HCT116 (cell line): ENCODE results near the gene SEC31B. TPM values are rescaled to one million over a fixed set of nuclear protein-coding genes. Genes with fewer than 3 reads are reported as not detected.

Experiments
- ATAC-seq: fragments of 200-7000 bp; cut with Tn5 transposase; 2 replicates; pipeline ENCODE4 v1.9.1; 2020; ENCODE audit warnings: mild to moderate bottlenecking, moderate library complexity
- BruUV-seq: library from RNA; stranded (reverse); fragments of 400-500 nt; replicated peaks from 2 replicates; lab custom pipeline; 2021; lab: Mats Ljungman, UMichigan
- CTCF ChIA-PET: fragments of 300-600 bp; sonication (Branson Sonifier 250); formaldehyde crosslinking; loops from one replicate; lab custom pipeline; 2021; ENCODE audit warnings: antibody characterized with exemption; lab: Charles Lee
- POLR2A ChIA-PET: fragments of 300-600, 350-600 bp; sonication (Branson Sonifier 250); formaldehyde crosslinking; loops from one replicate; lab custom pipeline; 2021; ENCODE audit warnings: antibody characterized with exemption; lab: Charles Lee
- RAD21 ChIA-PET, 2 experiments: fragments of 300-600 bp; sonication (Branson Sonifier 250); formaldehyde crosslinking; loops; one replicate each; lab custom pipeline; 2023; ENCODE audit warnings: low total read pairs in 2 of 2; ENCODE audit not compliant: uncharacterized antibody in 2 of 2, unreplicated experiment in 2 of 2, low non-redundant PET in 1 of 2; lab: Charles Lee
- DNase-seq: peaks from one replicate; pipeline ENCODE4 v3.0.0-alpha.2; 2010; ENCODE audit warnings: low read depth, low spot score
- H2AFZ ChIP-seq: fragments of 200-600 bp; shearing (Covaris generic), sonication (generic); 2 replicates; pipeline ENCODE4 v1.6.1; 2017; ENCODE audit warnings: low read depth, mixed run types, mixed read lengths, antibody characterized with exemption, low read length; ENCODE audit not compliant: poor library complexity, severe bottlenecking
- H3K27ac ChIP-seq: 2 replicates; pipeline ENCODE4 v1.5.1; 2012; ENCODE audit warnings: low read depth, low read length
- H3K27me3 ChIP-seq: fragments of 200-600 bp; sonication (generic); 2 replicates; pipeline ENCODE4 v1.6.1; 2016; ENCODE audit warnings: mixed run types, low read length, mixed read lengths; ENCODE audit not compliant: insufficient read depth
- H3K36me3 ChIP-seq, 2 experiments: fragments of 200-500 bp in 1 of 2; fragments of 200-600 bp in 1 of 2; sonication (Bioruptor generic) in 1 of 2; sonication (generic) in 1 of 2; 2 replicates each; pipeline versions ENCODE4 v1.5.1 to v1.6.1; 2014 to 2016; ENCODE audit warnings: low read length in 2 of 2, inconsistent platforms in 1 of 2, mixed read lengths in 1 of 2, mixed run types in 1 of 2; ENCODE audit not compliant: insufficient read depth in 2 of 2, control insufficient read depth in 1 of 2
- H3K4me1 ChIP-seq, 2 experiments: fragments of 200-600 bp in 1 of 2; sonication (generic) in 1 of 2; 2 replicates each; pipeline versions ENCODE4 v1.5.1 to v1.6.1; 2012 to 2017; ENCODE audit warnings: low read length in 2 of 2, inconsistent platforms in 1 of 2, mild to moderate bottlenecking in 1 of 2, mixed read lengths in 1 of 2, mixed run types in 1 of 2, moderate library complexity in 1 of 2; ENCODE audit not compliant: insufficient read depth in 2 of 2, control insufficient read depth in 1 of 2
- H3K4me2 ChIP-seq: fragments of 200-600 bp; sonication (generic); 2 replicates; pipeline ENCODE4 v1.6.1; 2017; ENCODE audit warnings: mixed run types, low read length, mixed read lengths
- H3K4me3 ChIP-seq, 2 experiments: fragments of 200-600 bp in 1 of 2; sonication (generic) in 1 of 2; replicated peaks in 1 of 2; 2 replicates each; pipeline ENCODE4 v1.5.1; 2011 to 2016; ENCODE audit warnings: low read length in 2 of 2, control low read depth in 1 of 2, low read depth in 1 of 2, mild to moderate bottlenecking in 1 of 2, mixed read lengths in 1 of 2, mixed run types in 1 of 2
- H3K79me2 ChIP-seq: fragments of 200-600 bp; sonication (generic); 2 replicates; pipeline ENCODE4 v1.6.1; 2017; ENCODE audit warnings: mild to moderate bottlenecking, mixed run types, low read length, moderate library complexity, mixed read lengths; ENCODE audit not compliant: insufficient read depth
- H3K9ac ChIP-seq: fragments of 200-600 bp; sonication (generic); 2 replicates; pipeline ENCODE4 v1.6.1; 2016; ENCODE audit warnings: low read length, mixed read lengths
- H3K9me2 ChIP-seq: fragments of 200-600 bp; sonication (generic), shearing (Covaris generic); 2 replicates; pipeline ENCODE4 v1.6.1; 2017; ENCODE audit warnings: mixed run types, mild to moderate bottlenecking, moderate library complexity; ENCODE audit not compliant: insufficient read depth
- H3K9me3 ChIP-seq, 2 experiments: fragments of 200-500 bp in 1 of 2; fragments of 200-600 bp in 1 of 2; sonication (Bioruptor generic) in 1 of 2; sonication (generic) in 1 of 2; 2 replicates each; pipeline ENCODE4 v1.6.1; 2014 to 2017; ENCODE audit warnings: low read length in 2 of 2, mixed read lengths in 2 of 2, inconsistent platforms in 1 of 2, low read depth in 1 of 2, mild to moderate bottlenecking in 1 of 2, mixed run types in 1 of 2, moderate library complexity in 1 of 2; ENCODE audit not compliant: control insufficient read depth in 1 of 2, insufficient read depth in 1 of 2
- H4K20me1 ChIP-seq: fragments of 200-600 bp; sonication (generic), shearing (Covaris generic); 2 replicates; pipeline ENCODE4 v1.6.1; 2017; ENCODE audit warnings: mixed run types, mild to moderate bottlenecking, moderate library complexity; ENCODE audit not compliant: insufficient read depth
- CBX3 ChIP-seq: IDR thresholded peaks from 2 replicates; pipeline ENCODE4 v1.6.1; 2012; ENCODE audit warnings: low read depth
- CEBPB ChIP-seq: IDR thresholded peaks from 2 replicates; pipeline ENCODE4 v1.6.1; 2012; ENCODE audit warnings: low read depth
- EGR1 ChIP-seq: IDR thresholded peaks from 2 replicates; pipeline ENCODE4 v1.6.1; 2012; ENCODE audit warnings: low read depth
- ELF1 ChIP-seq: IDR thresholded peaks from 2 replicates; pipeline ENCODE4 v1.6.1; 2012; ENCODE audit warnings: low read depth, borderline replicate concordance
- EZH2 ChIP-seq: fragments of 200-600 bp; sonication (generic); IDR thresholded peaks from 2 replicates; pipeline ENCODE4 v1.6.1; 2017; ENCODE audit warnings: antibody characterized with exemption, mixed run types
- EZH2phosphoT487 ChIP-seq: fragments of 200-600 bp; IDR thresholded peaks from 2 replicates; pipeline ENCODE4 v1.6.1; 2018; ENCODE audit warnings: antibody characterized with exemption, borderline replicate concordance
- JUND ChIP-seq: IDR thresholded peaks from 2 replicates; pipeline ENCODE4 v1.6.1; 2012
- MAX ChIP-seq: IDR thresholded peaks from 2 replicates; pipeline ENCODE4 v1.6.1; 2012
- POLR2AphosphoS5 ChIP-seq: IDR thresholded peaks from 2 replicates; pipeline ENCODE4 v1.6.1; 2011; ENCODE audit warnings: mild to moderate bottlenecking, low read depth, low read length, moderate library complexity
- RAD21 ChIP-seq: IDR thresholded peaks from 2 replicates; pipeline ENCODE4 v1.6.1; 2012; ENCODE audit warnings: low read depth, mild to moderate bottlenecking
- SIN3A ChIP-seq: IDR thresholded peaks from 2 replicates; pipeline ENCODE4 v1.6.1; 2012; ENCODE audit warnings: low read depth
- SP1 ChIP-seq: IDR thresholded peaks from 2 replicates; pipeline ENCODE4 v1.6.1; 2012; ENCODE audit warnings: low read depth
- SRF ChIP-seq: IDR thresholded peaks from 2 replicates; pipeline ENCODE4 v1.6.1; 2012; ENCODE audit warnings: low read depth
- TCF7L2 ChIP-seq: IDR thresholded peaks from 2 replicates; pipeline ENCODE4 v1.7.0; 2011; ENCODE audit warnings: borderline replicate concordance, inconsistent platforms; ENCODE audit not compliant: insufficient read depth, insufficient read length; ENCODE audit errors: extremely low read depth
- YY1 ChIP-seq: IDR thresholded peaks from 2 replicates; pipeline ENCODE4 v1.6.1; 2011; ENCODE audit warnings: low read length, low read depth, moderate library complexity, mild to moderate bottlenecking; ENCODE audit not compliant: insufficient replicate concordance; ENCODE audit errors: extremely low read depth
- intact Hi-C: fragments of 100-400 bp; cut with micrococcal nuclease; formaldehyde crosslinking; loops from 2 replicates; pipeline ENCODE4 v1.10.0; 2022
- total RNA-seq: library from RNA; stranded (reverse); gene quantifications from one replicate; pipeline ENCODE4 v1.2.1, GENCODE V29; 2021; ENCODE audit not compliant: unreplicated experiment
- TF ChIP-seq, protein P1 (sequence below): IDR thresholded peaks from 2 replicates; pipeline ENCODE4 v1.6.1; 2012; ENCODE audit warnings: low read depth
- TF ChIP-seq, protein P2 (sequence below), 3 experiments: fragments of 200-600 bp in 1 of 3; sonication (generic) in 1 of 3; IDR thresholded peaks in 2 of 3; conservative IDR thresholded peaks in 1 of 3; 2 replicates each; pipeline ENCODE4 v1.5.1; 2012 to 2017; ENCODE audit warnings: low read depth in 2 of 3, low read length in 2 of 3, antibody characterized with exemption in 1 of 3, borderline replicate concordance in 1 of 3, control low read depth in 1 of 3, mild to moderate bottlenecking in 1 of 3, mixed read lengths in 1 of 3, mixed run types in 1 of 3, moderate library complexity in 1 of 3; ENCODE audit not compliant: insufficient read depth in 1 of 3
- TF ChIP-seq, protein P3 (sequence below): IDR thresholded peaks from 2 replicates; pipeline ENCODE4 v1.6.1; 2012
- TF ChIP-seq, protein P4 (sequence below): IDR thresholded peaks from 2 replicates; pipeline ENCODE4 v1.6.1; 2011; ENCODE audit warnings: mild to moderate bottlenecking, low read length, moderate library complexity; ENCODE audit not compliant: insufficient replicate concordance; ENCODE audit errors: extremely low read depth

The SEC31B gene
- total RNA-seq, 1 experiment from 2014 or later, result 30.9 TPM

DNA sequence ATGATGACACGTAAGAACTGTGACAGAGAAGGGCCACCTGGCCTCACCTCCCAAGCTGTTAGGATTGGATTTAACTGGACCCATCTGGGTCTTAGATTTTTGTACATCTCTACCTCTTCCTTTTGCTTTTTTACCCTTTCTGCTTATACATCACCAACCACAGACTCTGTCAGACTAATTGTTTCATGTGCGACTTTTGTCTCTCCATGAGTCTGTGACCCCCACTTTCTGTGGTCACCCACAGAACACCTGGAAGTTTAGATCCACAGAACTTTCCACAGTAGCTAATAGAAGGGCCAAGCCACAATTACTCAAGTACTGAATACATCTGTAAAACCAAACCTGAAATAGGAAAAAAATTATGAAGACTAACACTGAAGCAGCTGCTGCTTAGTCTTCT, 23.1 kb downstream of the SEC31B start:
- POLR2A ChIA-PET, result no interaction called here
- Histone ChIP-seq H3K4me2 (no peak overlapping the region), H3K36me3 (peaks cover 14 to 37% of the 10 kb centered on the region in 2 experiments; a peak in 3 of 4 replicates), H3K27me3 (no peaks in the 10 kb centered on the region), H3K4me1 (no peaks in the 10 kb centered on the region), H3K4me3 (no peak overlapping the region), H3K9ac (no peak overlapping the region), H4K20me1 (no peaks in the 10 kb centered on the region), H3K27ac (no peak overlapping the region), H3K9me2 (no peaks in the 10 kb centered on the region), H3K79me2 (no peaks in the 10 kb centered on the region), H3K9me3 (no peaks in the 10 kb centered on the region), H2AFZ (no peak overlapping the region)
- no peak for TF ChIP-seq CEBPB
- no peak for TF ChIP-seq YY1
- TF ChIP-seq, protein P1, sequence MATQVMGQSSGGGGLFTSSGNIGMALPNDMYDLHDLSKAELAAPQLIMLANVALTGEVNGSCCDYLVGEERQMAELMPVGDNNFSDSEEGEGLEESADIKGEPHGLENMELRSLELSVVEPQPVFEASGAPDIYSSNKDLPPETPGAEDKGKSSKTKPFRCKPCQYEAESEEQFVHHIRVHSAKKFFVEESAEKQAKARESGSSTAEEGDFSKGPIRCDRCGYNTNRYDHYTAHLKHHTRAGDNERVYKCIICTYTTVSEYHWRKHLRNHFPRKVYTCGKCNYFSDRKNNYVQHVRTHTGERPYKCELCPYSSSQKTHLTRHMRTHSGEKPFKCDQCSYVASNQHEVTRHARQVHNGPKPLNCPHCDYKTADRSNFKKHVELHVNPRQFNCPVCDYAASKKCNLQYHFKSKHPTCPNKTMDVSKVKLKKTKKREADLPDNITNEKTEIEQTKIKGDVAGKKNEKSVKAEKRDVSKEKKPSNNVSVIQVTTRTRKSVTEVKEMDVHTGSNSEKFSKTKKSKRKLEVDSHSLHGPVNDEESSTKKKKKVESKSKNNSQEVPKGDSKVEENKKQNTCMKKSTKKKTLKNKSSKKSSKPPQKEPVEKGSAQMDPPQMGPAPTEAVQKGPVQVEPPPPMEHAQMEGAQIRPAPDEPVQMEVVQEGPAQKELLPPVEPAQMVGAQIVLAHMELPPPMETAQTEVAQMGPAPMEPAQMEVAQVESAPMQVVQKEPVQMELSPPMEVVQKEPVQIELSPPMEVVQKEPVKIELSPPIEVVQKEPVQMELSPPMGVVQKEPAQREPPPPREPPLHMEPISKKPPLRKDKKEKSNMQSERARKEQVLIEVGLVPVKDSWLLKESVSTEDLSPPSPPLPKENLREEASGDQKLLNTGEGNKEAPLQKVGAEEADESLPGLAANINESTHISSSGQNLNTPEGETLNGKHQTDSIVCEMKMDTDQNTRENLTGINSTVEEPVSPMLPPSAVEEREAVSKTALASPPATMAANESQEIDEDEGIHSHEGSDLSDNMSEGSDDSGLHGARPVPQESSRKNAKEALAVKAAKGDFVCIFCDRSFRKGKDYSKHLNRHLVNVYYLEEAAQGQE, result no peak
- TF ChIP-seq RAD21, result no peak
- TF ChIP-seq, protein P2, sequence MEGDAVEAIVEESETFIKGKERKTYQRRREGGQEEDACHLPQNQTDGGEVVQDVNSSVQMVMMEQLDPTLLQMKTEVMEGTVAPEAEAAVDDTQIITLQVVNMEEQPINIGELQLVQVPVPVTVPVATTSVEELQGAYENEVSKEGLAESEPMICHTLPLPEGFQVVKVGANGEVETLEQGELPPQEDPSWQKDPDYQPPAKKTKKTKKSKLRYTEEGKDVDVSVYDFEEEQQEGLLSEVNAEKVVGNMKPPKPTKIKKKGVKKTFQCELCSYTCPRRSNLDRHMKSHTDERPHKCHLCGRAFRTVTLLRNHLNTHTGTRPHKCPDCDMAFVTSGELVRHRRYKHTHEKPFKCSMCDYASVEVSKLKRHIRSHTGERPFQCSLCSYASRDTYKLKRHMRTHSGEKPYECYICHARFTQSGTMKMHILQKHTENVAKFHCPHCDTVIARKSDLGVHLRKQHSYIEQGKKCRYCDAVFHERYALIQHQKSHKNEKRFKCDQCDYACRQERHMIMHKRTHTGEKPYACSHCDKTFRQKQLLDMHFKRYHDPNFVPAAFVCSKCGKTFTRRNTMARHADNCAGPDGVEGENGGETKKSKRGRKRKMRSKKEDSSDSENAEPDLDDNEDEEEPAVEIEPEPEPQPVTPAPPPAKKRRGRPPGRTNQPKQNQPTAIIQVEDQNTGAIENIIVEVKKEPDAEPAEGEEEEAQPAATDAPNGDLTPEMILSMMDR (IDR thresholded peaks at IDR 0.05 in 2 of 3, conservative IDR thresholded peaks at IDR 0.05 in 1 of 3; ENCODE audit: borderline replicate concordance in 1 of 3, insufficient read depth in 1 of 3, low read depth in 2 of 3, low read length in 2 of 3), result no peak
- TF ChIP-seq, protein P3, sequence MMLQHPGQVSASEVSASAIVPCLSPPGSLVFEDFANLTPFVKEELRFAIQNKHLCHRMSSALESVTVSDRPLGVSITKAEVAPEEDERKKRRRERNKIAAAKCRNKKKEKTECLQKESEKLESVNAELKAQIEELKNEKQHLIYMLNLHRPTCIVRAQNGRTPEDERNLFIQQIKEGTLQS, result no peak
- TF ChIP-seq SIN3A, result no peak
- TF ChIP-seq POLR2AphosphoS5, result no peak
- TF ChIP-seq TCF7L2, result no peak
- no peak for TF ChIP-seq CBX3
- TF ChIP-seq MAX, result no peak
- TF ChIP-seq SRF, result no peak
- TF ChIP-seq EZH2phosphoT487, result no peak
- TF ChIP-seq JUND, result no peak
- TF ChIP-seq EGR1, result no peak
- TF ChIP-seq, protein P4, sequence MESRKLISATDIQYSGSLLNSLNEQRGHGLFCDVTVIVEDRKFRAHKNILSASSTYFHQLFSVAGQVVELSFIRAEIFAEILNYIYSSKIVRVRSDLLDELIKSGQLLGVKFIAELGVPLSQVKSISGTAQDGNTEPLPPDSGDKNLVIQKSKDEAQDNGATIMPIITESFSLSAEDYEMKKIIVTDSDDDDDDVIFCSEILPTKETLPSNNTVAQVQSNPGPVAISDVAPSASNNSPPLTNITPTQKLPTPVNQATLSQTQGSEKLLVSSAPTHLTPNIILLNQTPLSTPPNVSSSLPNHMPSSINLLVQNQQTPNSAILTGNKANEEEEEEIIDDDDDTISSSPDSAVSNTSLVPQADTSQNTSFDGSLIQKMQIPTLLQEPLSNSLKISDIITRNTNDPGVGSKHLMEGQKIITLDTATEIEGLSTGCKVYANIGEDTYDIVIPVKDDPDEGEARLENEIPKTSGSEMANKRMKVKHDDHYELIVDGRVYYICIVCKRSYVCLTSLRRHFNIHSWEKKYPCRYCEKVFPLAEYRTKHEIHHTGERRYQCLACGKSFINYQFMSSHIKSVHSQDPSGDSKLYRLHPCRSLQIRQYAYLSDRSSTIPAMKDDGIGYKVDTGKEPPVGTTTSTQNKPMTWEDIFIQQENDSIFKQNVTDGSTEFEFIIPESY, result no peak
- no peak for TF ChIP-seq SP1
- TF ChIP-seq EZH2, result no peak
- no peak for TF ChIP-seq ELF1
- BruUV-seq, result no TSS peak
- CTCF ChIA-PET, result interaction anchor here (1.2 kb wide), 1 partner anchor 22 kb away, joined by 5 read pairs; no protein-coding TSS in a partner anchor
- ATAC-seq (no peak), DNase-seq (no peak)
- RAD21 ChIA-PET, result no interaction called here
- intact Hi-C loops, result no loop called here
